H9 (cell line): ENCODE results near the gene ADAT1. TPM values are rescaled to one million over a fixed set of nuclear protein-coding genes. Genes with fewer than 3 reads are reported as not detected.
"Not testable (repeated sequence)": the region's sequence is repeated elsewhere in the genome, so short reads cannot be mapped to it uniquely, and the experiment has no call there.

ENCODE experiments used
- DNase-seq: peaks from one replicate; pipeline ENCODE4 v3.0.0-alpha.2; 2017
- H2AFZ ChIP-seq: one replicate; pipeline ENCODE4 v1.6.1; 2013; ENCODE audit warnings: mild to moderate bottlenecking, low read length, control low read depth, moderate library complexity
- H2AK5ac ChIP-seq: 2 replicates; pipeline ENCODE4 v1.6.1; 2013; ENCODE audit warnings: low read length, control low read depth, mixed read lengths; ENCODE audit not compliant: insufficient read length
- H2BK120ac ChIP-seq: one replicate; pipeline ENCODE4 v1.6.1; 2013; ENCODE audit warnings: low read depth, mild to moderate bottlenecking, low read length, control low read depth, inconsistent platforms; ENCODE audit not compliant: poor library complexity, severe bottlenecking
- H2BK12ac ChIP-seq: 2 replicates; pipeline ENCODE4 v1.6.1; 2013; ENCODE audit warnings: low read length, control low read depth, mixed read lengths, low read depth; ENCODE audit not compliant: insufficient read length
- H2BK15ac ChIP-seq: 2 replicates; pipeline ENCODE4 v1.6.1; 2013; ENCODE audit warnings: low read depth, low read length, control low read depth
- H2BK20ac ChIP-seq: one replicate; pipeline ENCODE4 v1.6.1; 2013; ENCODE audit warnings: low read depth, mild to moderate bottlenecking, low read length, control low read depth, inconsistent platforms; ENCODE audit not compliant: poor library complexity, severe bottlenecking
- H2BK5ac ChIP-seq: 2 replicates; pipeline ENCODE4 v1.6.1; 2013; ENCODE audit warnings: low read length, control low read depth, mixed read lengths; ENCODE audit not compliant: insufficient read length
- H3K14ac ChIP-seq: 2 replicates; pipeline ENCODE4 v1.6.1; 2013; ENCODE audit warnings: low read length, control low read depth; ENCODE audit not compliant: insufficient read depth
- H3K18ac ChIP-seq: 2 replicates; pipeline ENCODE4 v1.6.1; 2013; ENCODE audit warnings: low read depth, mild to moderate bottlenecking, mixed read lengths, low read length, control low read depth; ENCODE audit not compliant: insufficient read length
- H3K23ac ChIP-seq: 2 replicates; pipeline ENCODE4 v1.6.1; 2013; ENCODE audit warnings: low read length, control low read depth, mixed read lengths, low read depth; ENCODE audit not compliant: insufficient read length
- H3K23me2 ChIP-seq: 2 replicates; pipeline ENCODE4 v1.6.1; 2013; ENCODE audit warnings: low read depth, mild to moderate bottlenecking, mixed read lengths, low read length, control low read depth; ENCODE audit not compliant: insufficient read length, poor library complexity, severe bottlenecking
- H3K27ac ChIP-seq: 2 replicates; pipeline ENCODE4 v1.5.1; 2013; ENCODE audit warnings: low read length, control low read depth, mixed read lengths, low read depth; ENCODE audit not compliant: insufficient read length
- H3K27me3 ChIP-seq: 2 replicates; pipeline ENCODE4 v1.6.1; 2013; ENCODE audit warnings: low read length, control low read depth, inconsistent platforms; ENCODE audit not compliant: insufficient read depth
- H3K4ac ChIP-seq: 2 replicates; pipeline ENCODE4 v1.6.1; 2013; ENCODE audit warnings: low read depth, mild to moderate bottlenecking, control low read depth, inconsistent platforms, low read length, moderate library complexity
- H3K4me1 ChIP-seq: 2 replicates; pipeline ENCODE4 v1.6.1; 2013; ENCODE audit warnings: low read length, control low read depth, inconsistent platforms; ENCODE audit not compliant: insufficient read depth
- H3K4me2 ChIP-seq: 2 replicates; pipeline ENCODE4 v1.6.1; 2013; ENCODE audit warnings: low read length, control low read depth, mixed read lengths; ENCODE audit not compliant: insufficient read length, insufficient read depth
- H3K56ac ChIP-seq: 2 replicates; pipeline ENCODE4 v1.6.1; 2013; ENCODE audit warnings: low read depth, mild to moderate bottlenecking, mixed read lengths, low read length, control low read depth; ENCODE audit not compliant: insufficient read length
- H3K79me1 ChIP-seq: 2 replicates; pipeline ENCODE4 v1.6.1; 2013; ENCODE audit warnings: low read depth, mild to moderate bottlenecking, moderate library complexity, low read length, control low read depth, inconsistent platforms; ENCODE audit not compliant: insufficient read depth, poor library complexity, severe bottlenecking
- H3K79me2 ChIP-seq: 2 replicates; pipeline ENCODE4 v1.6.1; 2013; ENCODE audit warnings: low read length, control low read depth, inconsistent platforms; ENCODE audit not compliant: insufficient read depth
- H3K9ac ChIP-seq: 2 replicates; pipeline ENCODE4 v1.6.1; 2013; ENCODE audit warnings: low read length, control low read depth, mixed read lengths; ENCODE audit not compliant: insufficient read length; ENCODE audit errors: extremely low read depth
- H3K9me3 ChIP-seq: one replicate; pipeline ENCODE4 v1.6.1; 2013; ENCODE audit warnings: low read depth, low read length, inconsistent platforms; ENCODE audit not compliant: control insufficient read depth
- H3T11ph ChIP-seq: one replicate; pipeline ENCODE4 v1.6.1; 2013; ENCODE audit warnings: mild to moderate bottlenecking, low read length, control low read depth, inconsistent platforms
- H4K20me1 ChIP-seq: one replicate; pipeline ENCODE4 v1.6.1; 2013; ENCODE audit not compliant: control insufficient read depth, insufficient read length, insufficient read depth
- H4K5ac ChIP-seq: 2 replicates; pipeline ENCODE4 v1.6.1; 2013; ENCODE audit warnings: low read depth, mild to moderate bottlenecking, mixed read lengths, low read length, control low read depth; ENCODE audit not compliant: insufficient read length
- H4K8ac ChIP-seq: replicated peaks from 2 replicates; pipeline ENCODE4 v1.6.1; 2013; ENCODE audit warnings: low read length, control low read depth, mixed read lengths, low read depth; ENCODE audit not compliant: insufficient read length
- H4K91ac ChIP-seq: 2 replicates; pipeline ENCODE4 v1.6.1; 2013; ENCODE audit warnings: low read depth, mild to moderate bottlenecking, moderate library complexity, mixed read lengths, low read length, control low read depth; ENCODE audit not compliant: insufficient read length
- H3K27ac Mint-ChIP-seq, 3 experiments: 2 replicates in 2 of 3; 3 replicates in 1 of 3; pipeline ENCODE4 v1.8.0; 2020 to 2021; ENCODE audit warnings: mixed read lengths in 3 of 3, mild to moderate bottlenecking in 1 of 3, moderate library complexity in 1 of 3
- H3K27me3 Mint-ChIP-seq: 2 replicates; pipeline ENCODE4 v1.8.0; 2021; ENCODE audit warnings: low read depth, mild to moderate bottlenecking, moderate library complexity, mixed read lengths
- H3K36me3 Mint-ChIP-seq, 3 experiments: 2 replicates in 2 of 3; 3 replicates in 1 of 3; pipeline ENCODE4 v1.8.0; 2020 to 2021; ENCODE audit warnings: low read depth in 3 of 3, mixed read lengths in 3 of 3; ENCODE audit not compliant: insufficient read depth in 1 of 3
- H3K4me1 Mint-ChIP-seq, 2 experiments: 2 replicates each; pipeline ENCODE4 v1.8.0; 2020; ENCODE audit warnings: mixed read lengths in 2 of 2
- H3K4me3 Mint-ChIP-seq, 2 experiments: 2 replicates in 1 of 2; 3 replicates in 1 of 2; pipeline ENCODE4 v1.8.0; 2020 to 2021; ENCODE audit warnings: mild to moderate bottlenecking in 2 of 2, mixed read lengths in 2 of 2, moderate library complexity in 1 of 2
- H3K9me3 Mint-ChIP-seq, 2 experiments: 2 replicates in 1 of 2; 3 replicates in 1 of 2; pipeline ENCODE4 v1.8.0; 2020; ENCODE audit warnings: mild to moderate bottlenecking in 2 of 2, mixed read lengths in 2 of 2, moderate library complexity in 1 of 2
- WGBS: extraction: QIAGEN DNeasy Blood & Tissue Kit; methylation state at CpG from one replicate; pipeline ENCODE4 v1.1.7; 2013; ENCODE audit warnings: missing lambda C conversion rate, low lambda C conversion rate, mixed read lengths; ENCODE audit not compliant: insufficient read length; ENCODE audit errors: extremely low coverage; 5-methylcytosine and 5-hydroxymethylcytosine counted together
- total RNA-seq: library from RNA; stranded (reverse); gene quantifications from 2 replicates; pipeline ENCODE4 v1.2.1, GENCODE V29; 2021
- TF ChIP-seq, protein P1 (sequence below): fragments of 200-600 bp; sonication (generic); conservative IDR thresholded peaks from 3 replicates; pipeline ENCODE4 v1.8.0; 2021; ENCODE audit warnings: antibody characterized with exemption, mild to moderate bottlenecking

The ADAT1 gene
- total RNA-seq, 1 experiment from 2014 or later, result 54.2 TPM

- H2BK5ac ChIP-seq, result no peak overlapping the region
- Mint-ChIP-seq H3K36me3 (peaks cover 16 to 25% (median 22%) of the 10 kb centered on the region in 3 experiments), H3K27ac (peak overlapping the region in 2 of 3 experiments; percentile 22 to 71; a peak in 3 of 7 replicates), H3K4me3 (no peak overlapping the region; a peak in 1 of 5 replicates), H3K4me1 (peaks cover 39 to 43% of the 10 kb centered on the region in 2 experiments), H3K9me3 (peaks cover 2 to 9% of the 10 kb centered on the region in 2 experiments; a peak in 4 of 5 replicates), H3K27me3 (no peaks in the 10 kb centered on the region)
- no peaks in the 10 kb centered on the region for H3K23me2 ChIP-seq
- WGBS, result no CpG with 5 or more reads among the region's 6 CpGs
- DNase-seq, result no peak
- H2AFZ ChIP-seq, result no peak overlapping the region
- no peak overlapping the region for H3K23ac ChIP-seq
- H3K79me2 ChIP-seq, result no peaks in the 10 kb centered on the region; the same call in 1 of the 2 replicates
- no peak overlapping the region; the same call in 1 of the 2 replicates for H2BK15ac ChIP-seq
- H3K9ac ChIP-seq, result no peak overlapping the region
- no peak overlapping the region for H4K5ac ChIP-seq
- H2BK20ac ChIP-seq, result no peak overlapping the region
- H3T11ph ChIP-seq, result no peak overlapping the region
- H2BK120ac ChIP-seq, result no peak overlapping the region
- no peak overlapping the region for H3K4ac ChIP-seq
- no peaks in the 10 kb centered on the region for H3K79me1 ChIP-seq
- no peak overlapping the region for H2BK12ac ChIP-seq
- no peak overlapping the region for H2AK5ac ChIP-seq
- peaks cover 5% of the 10 kb centered on the region; the same call in 1 of the 2 replicates for H3K4me1 ChIP-seq
- TF ChIP-seq, protein P1, sequence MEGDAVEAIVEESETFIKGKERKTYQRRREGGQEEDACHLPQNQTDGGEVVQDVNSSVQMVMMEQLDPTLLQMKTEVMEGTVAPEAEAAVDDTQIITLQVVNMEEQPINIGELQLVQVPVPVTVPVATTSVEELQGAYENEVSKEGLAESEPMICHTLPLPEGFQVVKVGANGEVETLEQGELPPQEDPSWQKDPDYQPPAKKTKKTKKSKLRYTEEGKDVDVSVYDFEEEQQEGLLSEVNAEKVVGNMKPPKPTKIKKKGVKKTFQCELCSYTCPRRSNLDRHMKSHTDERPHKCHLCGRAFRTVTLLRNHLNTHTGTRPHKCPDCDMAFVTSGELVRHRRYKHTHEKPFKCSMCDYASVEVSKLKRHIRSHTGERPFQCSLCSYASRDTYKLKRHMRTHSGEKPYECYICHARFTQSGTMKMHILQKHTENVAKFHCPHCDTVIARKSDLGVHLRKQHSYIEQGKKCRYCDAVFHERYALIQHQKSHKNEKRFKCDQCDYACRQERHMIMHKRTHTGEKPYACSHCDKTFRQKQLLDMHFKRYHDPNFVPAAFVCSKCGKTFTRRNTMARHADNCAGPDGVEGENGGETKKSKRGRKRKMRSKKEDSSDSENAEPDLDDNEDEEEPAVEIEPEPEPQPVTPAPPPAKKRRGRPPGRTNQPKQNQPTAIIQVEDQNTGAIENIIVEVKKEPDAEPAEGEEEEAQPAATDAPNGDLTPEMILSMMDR, result no peak
- H3K14ac ChIP-seq, result no peak overlapping the region
- no peak overlapping the region for H4K91ac ChIP-seq
- peak overlapping the region; percentile 32 for H3K27ac ChIP-seq
- H4K8ac ChIP-seq, result no peak overlapping the region
- no peak overlapping the region for H3K56ac ChIP-seq
- no peaks in the 10 kb centered on the region for H4K20me1 ChIP-seq
- no peaks in the 10 kb centered on the region for H3K27me3 ChIP-seq
- H3K18ac ChIP-seq, result no peak overlapping the region
- H3K9me3 ChIP-seq, result no peaks in the 10 kb centered on the region
- H3K4me2 ChIP-seq, result peak overlapping the region; percentile 66
Observed at GRCh38 chr16:75593308-75593707, 29.8 kb downstream of the ADAT1 start.

- peaks cover 39 to 43% of the 10 kb centered on the region in 2 experiments for H3K4me1 Mint-ChIP-seq
- no CpG with 5 or more reads among the region's 9 CpGs for WGBS
- not testable (repeated sequence) for H2BK15ac ChIP-seq, H3K4ac ChIP-seq, H3K27ac Mint-ChIP-seq, H3K79me2 ChIP-seq, H3K27me3 ChIP-seq, H3K9me3 ChIP-seq, H3K79me1 ChIP-seq, H2AK5ac ChIP-seq, H4K20me1 ChIP-seq, H3K27me3 Mint-ChIP-seq, H3K4me2 ChIP-seq, H3K14ac ChIP-seq, H2BK12ac ChIP-seq, H3K23me2 ChIP-seq, H4K5ac ChIP-seq, H2BK5ac ChIP-seq, H2BK120ac ChIP-seq, H3K9me3 Mint-ChIP-seq, H3K56ac ChIP-seq, H4K91ac ChIP-seq, H3K27ac ChIP-seq, H3K18ac ChIP-seq, H3T11ph ChIP-seq, H2AFZ ChIP-seq, DNase-seq, H3K4me1 ChIP-seq, H3K23ac ChIP-seq, H2BK20ac ChIP-seq, H3K4me3 Mint-ChIP-seq, H3K9ac ChIP-seq, H4K8ac ChIP-seq
- H3K36me3 Mint-ChIP-seq, result peaks cover 3 to 12% (median 9%) of the 10 kb centered on the region in 3 experiments
Observed at GRCh38 chr16:75591927-75592326, 31.2 kb downstream of the ADAT1 start.
